Lower leg skin (tissue), 3 donors: ENCODE results near the gene CWC27.

Experiments
- CTCF ChIP-seq, 3 donors: fragments of 450-650 bp; IDR thresholded peaks; one replicate each; pipeline ENCODE4 v1.5.1; 2016; ENCODE audit warnings: antibody characterized with exemption in 3 of 3, mild to moderate bottlenecking in 3 of 3, moderate library complexity in 2 of 3
- POLR2A ChIP-seq, 2 donors: fragments of 450-650 bp; IDR thresholded peaks; one replicate each; pipeline ENCODE4 v1.6.1; 2016 to 2017; ENCODE audit warnings: antibody characterized with exemption in 2 of 2, mild to moderate bottlenecking in 1 of 2, moderate library complexity in 1 of 2

GRCh38 chr5:64977779-64978178, 209.0 kb downstream of the CWC27 start:
- TF ChIP-seq CTCF (IDR thresholded peaks at IDR 0.05) (no peak), POLR2A (IDR thresholded peaks at IDR 0.05) (no peak)
